Measurements from ENCODE around the gene CETN1.

The CETN1 gene

DNA sequence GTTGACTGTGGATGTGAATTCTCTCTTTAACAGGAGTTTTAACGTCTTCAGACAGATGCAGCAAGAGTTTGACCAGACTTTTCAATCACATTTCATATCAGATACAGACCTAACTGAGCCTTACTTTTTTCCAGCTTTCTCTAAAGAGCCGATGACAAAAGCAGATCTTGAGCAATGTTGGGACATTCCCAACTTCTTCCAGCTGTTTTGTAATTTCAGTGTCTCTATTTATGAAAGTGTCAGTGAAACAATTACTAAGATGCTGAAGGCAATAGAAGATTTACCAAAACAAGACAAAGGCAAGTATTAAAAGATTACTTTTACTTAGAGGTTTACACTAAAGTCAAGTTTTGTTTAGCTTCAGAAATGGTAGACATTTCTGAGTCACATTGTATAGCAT, 47.1 kb downstream of the CETN1 start:
- DNase-seq, result no peak

- DNase-seq, result no peak
These were observed 49.3 kb downstream of the CETN1 start for GRCh38 chr18:629269-630150.

DNA sequence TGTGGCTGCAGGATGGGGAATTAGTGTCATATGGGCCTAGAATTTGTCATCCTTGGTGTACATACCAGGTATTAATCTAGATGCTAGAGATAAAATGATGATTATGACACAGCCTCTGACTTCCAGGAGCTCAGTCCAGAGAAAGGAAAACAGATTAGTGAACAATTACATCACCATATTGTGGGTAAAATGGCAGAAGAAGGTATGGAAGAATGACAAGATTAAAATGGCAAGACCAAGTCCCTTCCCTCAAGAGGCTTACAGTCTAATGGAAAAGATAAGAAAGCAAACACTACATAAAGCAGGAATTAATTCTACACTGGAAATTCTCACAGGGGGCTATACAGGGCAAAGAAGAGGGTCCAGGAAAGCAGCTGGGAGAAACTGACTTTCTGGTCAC, 51.4 kb downstream of the CETN1 start:
- no peak for DNase-seq
